K562 (cell line): ENCODE results near the gene NR1H3. TPM values are rescaled to one million over a fixed set of nuclear protein-coding genes. Genes with fewer than 3 reads are reported as not detected.

ENCODE experiments used
- ATAC-seq: fragments of 200-7000 bp; cut with Tn5 transposase; 3 replicates; pipeline ENCODE4 v1.9.1; 2020; ENCODE audit warnings: moderate library complexity
- BruUV-seq: library from RNA; stranded (reverse); fragments of 400-500 nt; replicated peaks from 2 replicates; lab custom pipeline; 2021; lab: Mats Ljungman, UMichigan
- CTCF ChIA-PET: fragments of 300-600 bp; formaldehyde crosslinking; extraction: SDS; loops from one replicate; lab custom pipeline; 2021; ENCODE audit warnings: low intra/inter-chr PET ratio; lab: Yijun Ruan, JAX
- POLR2A ChIA-PET: fragments of 300-600, 350-650 bp; sonication (Branson Sonifier 250); formaldehyde crosslinking; extraction: SDS; loops from one replicate; lab custom pipeline; 2021; ENCODE audit warnings: antibody characterized with exemption, inconsistent platforms; lab: Yijun Ruan, JAX
- DNase-seq, 4 experiments: peaks; one replicate each; pipeline versions ENCODE4 v3.0.0 to v3.0.0-alpha.2; 2011 to 2018; ENCODE audit warnings: low spot score in 3 of 4, mixed read lengths in 3 of 4; ENCODE audit errors: extremely low read depth in 1 of 4
- FAIRE-seq: peaks from 2 replicates; lab custom pipeline; 2011; peaks lifted over from hg19 to GRCh38; lab: Jason Lieb, UNC
- H2AFZ ChIP-seq: 2 replicates; pipeline ENCODE4 v1.6.0; 2011; ENCODE audit warnings: low read depth, low read length, control low read depth, inconsistent platforms
- H3K27ac ChIP-seq: fragments of 200-600 bp; 3 replicates; pipeline ENCODE4 v1.8.0; 2011; ENCODE audit warnings: low read depth, mild to moderate bottlenecking, control low read depth, inconsistent platforms, low read length, moderate library complexity, mixed read lengths; ENCODE audit errors: extremely low read depth
- H3K27me3 ChIP-seq, 2 experiments: fragments of 300-600 bp in 1 of 2; 2 replicates in 1 of 2; 3 replicates in 1 of 2; pipeline versions ENCODE4 v1.6.0 to v1.8.0; 2011; ENCODE audit warnings: inconsistent platforms in 2 of 2, low read length in 2 of 2, mild to moderate bottlenecking in 1 of 2, mixed read lengths in 1 of 2, moderate library complexity in 1 of 2; ENCODE audit not compliant: control insufficient read depth in 2 of 2, insufficient read depth in 2 of 2
- H3K36me3 ChIP-seq: fragments of 300-600 bp; 3 replicates; pipeline ENCODE4 v1.8.0; 2011; ENCODE audit warnings: mild to moderate bottlenecking, low read length, inconsistent platforms; ENCODE audit not compliant: control insufficient read depth, insufficient read depth
- H3K4me1 ChIP-seq, 2 experiments: fragments of 200-600 bp in 1 of 2; replicated peaks in 1 of 2; 2 replicates in 1 of 2; 3 replicates in 1 of 2; pipeline versions ENCODE4 v1.5.1 to v1.8.0; 2011; ENCODE audit warnings: inconsistent platforms in 2 of 2, low read length in 2 of 2, mild to moderate bottlenecking in 1 of 2, mixed read lengths in 1 of 2, moderate library complexity in 1 of 2; ENCODE audit not compliant: control insufficient read depth in 2 of 2, insufficient read depth in 2 of 2
- H3K4me2 ChIP-seq: 2 replicates; pipeline ENCODE4 v1.6.1; 2011; ENCODE audit warnings: low read length, control low read depth, inconsistent platforms, mixed read lengths; ENCODE audit not compliant: insufficient read depth
- H3K4me3 ChIP-seq: fragments of 200-600 bp; sonication (generic), shearing (Covaris generic); 2 replicates; pipeline ENCODE4 v1.5.1; 2016; ENCODE audit warnings: control low read depth, inconsistent platforms
- H3K79me2 ChIP-seq: fragments of 200-600 bp; 3 replicates; pipeline ENCODE4 v1.8.0; 2011; ENCODE audit warnings: low read length, inconsistent platforms; ENCODE audit not compliant: control insufficient read depth, insufficient read depth
- H3K9ac ChIP-seq, 2 experiments: 2 replicates each; pipeline versions ENCODE4 v1.6.0 to v1.6.1; 2011; ENCODE audit warnings: low read depth in 2 of 2, low read length in 2 of 2, control low read depth in 1 of 2, inconsistent platforms in 1 of 2, mild to moderate bottlenecking in 1 of 2, mixed read lengths in 1 of 2; ENCODE audit not compliant: insufficient read depth in 1 of 2
- H3K9me1 ChIP-seq: one replicate; pipeline ENCODE4 v1.6.0; 2011; ENCODE audit warnings: inconsistent platforms, mild to moderate bottlenecking, low read length, moderate library complexity; ENCODE audit not compliant: control insufficient read depth, insufficient read depth
- H3K9me3 ChIP-seq: replicated peaks from 2 replicates; pipeline ENCODE4 v1.5.1; 2011; ENCODE audit warnings: low read depth, low read length, inconsistent platforms; ENCODE audit not compliant: control insufficient read depth, insufficient read depth
- H4K20me1 ChIP-seq: replicated peaks from 2 replicates; pipeline ENCODE4 v1.6.1; 2011; ENCODE audit warnings: low read length, inconsistent platforms, mixed read lengths; ENCODE audit not compliant: control insufficient read depth, insufficient read depth
- CHCHD3 ChIP-seq: fragments of 250-450 bp; sonication (Bioruptor Pico); IDR thresholded peaks from 2 replicates; pipeline ENCODE4 v2.1.2; 2022; ENCODE audit warnings: mild to moderate bottlenecking
- COPS2 ChIP-seq: fragments of 450-650 bp; conservative IDR thresholded peaks from 2 replicates; pipeline ENCODE4 v1.6.1; 2016; ENCODE audit warnings: mild to moderate bottlenecking, moderate library complexity
- OTX1 ChIP-seq: fragments of 450-650 bp; formaldehyde crosslinking; IDR thresholded peaks from 2 replicates; pipeline ENCODE4 v1.4.0; 2022; ENCODE audit warnings: mild to moderate bottlenecking
- RBM15 ChIP-seq: fragments of 200-400 bp; formaldehyde crosslinking; IDR thresholded peaks from 2 replicates; pipeline ENCODE4 v1.6.1; 2018; ENCODE audit warnings: mild to moderate bottlenecking, low read length, moderate library complexity; ENCODE audit not compliant: insufficient read depth
- SP2 ChIP-seq: IDR thresholded peaks from 2 replicates; pipeline ENCODE4 v1.6.1; 2011; ENCODE audit warnings: mild to moderate bottlenecking, low read depth, low read length, moderate library complexity; ENCODE audit not compliant: poor library complexity, severe bottlenecking; ENCODE audit errors: extremely low read depth
- XRCC5 ChIP-seq: fragments of 200-400 bp; formaldehyde crosslinking; IDR thresholded peaks from 2 replicates; pipeline ENCODE4 v1.6.1; 2017; ENCODE audit warnings: low read depth, mild to moderate bottlenecking, low read length
- ZBTB40 ChIP-seq, 2 experiments: fragments of 450-650 bp in 1 of 2; sonication (generic) in 1 of 2; formaldehyde crosslinking in 1 of 2; IDR thresholded peaks; 2 replicates each; pipeline versions ENCODE4 v1.7.1 to v1.9.0; 2016 to 2022; ENCODE audit warnings: inconsistent platforms in 1 of 2, mild to moderate bottlenecking in 1 of 2, missing genetic modification reagents in 1 of 2
- ZBTB49 ChIP-seq: sonication (generic); formaldehyde crosslinking; IDR thresholded peaks from 2 replicates; pipeline ENCODE4 v1.8.0; 2022; ENCODE audit warnings: missing genetic modification reagents, mild to moderate bottlenecking, borderline replicate concordance
- ZKSCAN8 ChIP-seq: fragments of 200-800 bp; sonication (Bioruptor generic); IDR thresholded peaks from 2 replicates; pipeline ENCODE4 v1.6.1; 2016; ENCODE audit warnings: missing genetic modification characterization, missing compliant biosample characterization
- ZNF764 ChIP-seq: fragments of 250-450 bp; sonication (Bioruptor Pico); IDR thresholded peaks from 2 replicates; pipeline ENCODE4 v1.4.0; 2020; ENCODE audit warnings: low read depth, mild to moderate bottlenecking, moderate library complexity
- ZNF77 ChIP-seq: fragments of 250-450 bp; sonication (Bioruptor Pico); IDR thresholded peaks from 2 replicates; pipeline ENCODE4 v1.5.0; 2020
- WGBS: fragments of 100-300 bp; shearing (Covaris generic); methylation state at CpG from one replicate; pipeline ENCODE4 v1.1.6; 2016; ENCODE audit warnings: low coverage, mixed read lengths; ENCODE audit not compliant: insufficient coverage; ENCODE audit errors: missing lambda C conversion rate; 5-methylcytosine and 5-hydroxymethylcytosine counted together
- in situ Hi-C: fragments of 300-500 bp; cut with MboI; formaldehyde crosslinking; loops from 4 replicates; pipeline ENCODE4 v1.15.0; 2018; ENCODE audit warnings: inconsistent platforms, mixed read lengths
- intact Hi-C: fragments of 100-400 bp; cut with micrococcal nuclease; formaldehyde crosslinking; loops from 2 replicates; pipeline ENCODE4 v1.14.2; 2022
- polyA plus RNA-seq, 8 experiments: library from polyadenylated mRNA; depleted of rRNA in 4 of 8; stranded (reverse) in 5 of 8; unstranded in 3 of 8; fragments of >200 nt; fragmentation: Nextera tagmentation in 2 of 8; fragmentation: Illumina TruSeq in 1 of 8; extraction: Ambion mirVana in 2 of 8; extraction: Trizol in 1 of 8; gene quantifications; 2 replicates each; pipeline versions ENCODE4 v1.2.1 to v1.2.3, GENCODE V29; 2011 to 2014; ENCODE audit warnings: inconsistent platforms in 1 of 8, missing spikeins in 1 of 8
- total RNA-seq, 7 experiments: library from RNA; depleted of rRNA in 6 of 7; stranded (reverse); fragments of >200 nt in 6 of 7; fragmentation: Illumina TruSeq in 2 of 7; extraction: Trizol in 2 of 7; gene quantifications; 2 replicates each; pipeline versions ENCODE4 v1.2.1 to v1.2.3, GENCODE V29; 2011 to 2021; ENCODE audit warnings: low replicate concordance in 1 of 7

Gene NR1H3
- total and polyA plus RNA-seq, 9 of the 15 experiments (the other 6 are each of a cell fraction or from before 2014, with no cell fraction given), result 8.2 to 26.0 (median 11.9) TPM

- Histone ChIP-seq H3K36me3 (peaks cover 6% of the 10 kb centered on the region; the same call in 2 of the 3 replicates), H3K4me3 (no peak overlapping the region), H3K4me2 (no peak overlapping the region; the same call in 1 of the 2 replicates), H3K4me1 (peaks cover 47 to 49% of the 10 kb centered on the region in 2 experiments), H3K9ac (peak overlapping the region; percentile 2 to 18; a peak in 3 of 4 replicates), H4K20me1 (no peaks in the 10 kb centered on the region), H2AFZ (peak overlapping the region; percentile 65), H3K27me3 (no peaks in the 10 kb centered on the region), H3K9me3 (no peaks in the 10 kb centered on the region), H3K79me2 (no peaks in the 10 kb centered on the region), H3K27ac (peak overlapping the region; percentile 71), H3K9me1 (peaks cover 5% of the 10 kb centered on the region)
- peak in 1 of 4 experiments; percentile 25 for DNase-seq
- no TSS peak for BruUV-seq
- 47% methylated on average over 6 of the region's 6 CpGs for WGBS
- POLR2A ChIA-PET, result interaction anchor here (1.2 to 1.9 kb wide), 4 partner anchors 12 to 81 kb away, joined by 3 to 6 read pairs (median 4); partner anchors contain the start of gene ACP2
- CTCF ChIA-PET, result no interaction called here
- ATAC-seq, result no peak
- FAIRE-seq, result no peak
- in situ Hi-C loops (no loop called here), intact Hi-C loops (no loop called here)
- TF ChIP-seq OTX1 (CRISPR knock-in tag), result no peak
- TF ChIP-seq SP2, result no peak
- TF ChIP-seq ZBTB49, result no peak
- no peak for TF ChIP-seq ZNF77 (CRISPR knock-in tag)
- TF ChIP-seq ZKSCAN8 (CRISPR knock-in tag), result no peak
- no peak for TF ChIP-seq ZNF764 (CRISPR knock-in tag)
- no peak for TF ChIP-seq CHCHD3 (CRISPR knock-in tag)
- TF ChIP-seq RBM15, result no peak
- no peak for TF ChIP-seq COPS2
- no peak for TF ChIP-seq XRCC5
- TF ChIP-seq ZBTB40 (IDR thresholded peaks at IDR 0.05), result no peak
- no peak for TF ChIP-seq ZBTB40 (CRISPR knock-in tag; IDR thresholded peaks at IDR 0.05)
These were observed 6.3 kb downstream of the NR1H3 start for GRCh38 chr11:47264119-47264518.
